B cell (primary cell): ENCODE data around the gene PNKD. TPM values are rescaled to one million over a fixed set of nuclear protein-coding genes. Genes with fewer than 3 reads are reported as not detected.
A peak's percentile ranks its signal among the peaks of the same experiment; 100 is the strongest.

Source experiments
- ATAC-seq: fragments of 200-7000 bp; cut with Tn5 transposase; one replicate; pipeline ENCODE4 v1.10.0; 2021; ENCODE audit warnings: low read depth, mild to moderate bottlenecking, moderate number of reproducible peaks, moderate library complexity
- CTCF ChIA-PET: fragments of 350-600 bp; sonication (Branson Sonifier 250); formaldehyde crosslinking; loops from one replicate; lab custom pipeline; 2021; ENCODE audit warnings: antibody characterized with exemption, inconsistent platforms; lab: Charles Lee
- POLR2A ChIA-PET: fragments of 350-600 bp; sonication (Branson Sonifier 250); formaldehyde crosslinking; loops from one replicate; lab custom pipeline; 2021; ENCODE audit warnings: antibody characterized with exemption; lab: Charles Lee
- DNase-seq: peaks from one replicate; pipeline ENCODE4 v3.0.0; 2013
- H2AFZ ChIP-seq: 2 replicates; pipeline ENCODE4 v1.6.1; 2012; ENCODE audit warnings: mild to moderate bottlenecking, low read depth, low read length; ENCODE audit not compliant: insufficient read depth, poor library complexity, severe bottlenecking
- H3K27ac ChIP-seq, 2 donors: 1 replicate in 1 of 2; 2 replicates in 1 of 2; pipeline ENCODE4 v1.5.1; 2012 to 2013; ENCODE audit warnings: low read length in 2 of 2, mild to moderate bottlenecking in 2 of 2, moderate library complexity in 1 of 2
- H3K27me3 ChIP-seq, 4 experiments: fragments of 200-600 bp in 1 of 4; sonication (generic) in 1 of 4; replicated peaks in 1 of 4; 1 replicate in 2 of 4; 2 replicates in 2 of 4; pipeline versions ENCODE4 v1.6.1 to v1.7.0; 2013 to 2016; ENCODE audit warnings: low read length in 3 of 4, mild to moderate bottlenecking in 2 of 4, mixed read lengths in 1 of 4, moderate library complexity in 1 of 4; ENCODE audit not compliant: insufficient read depth in 4 of 4, control insufficient read depth in 3 of 4; ENCODE audit errors: control extremely low read depth in 1 of 4
- H3K36me3 ChIP-seq, 2 experiments: replicated peaks in 1 of 2; 1 replicate in 1 of 2; 2 replicates in 1 of 2; pipeline versions ENCODE4 v1.6.1 to v1.7.1; 2013; ENCODE audit warnings: low read length in 1 of 2; ENCODE audit not compliant: insufficient read depth in 2 of 2, control insufficient read depth in 1 of 2; ENCODE audit errors: control extremely low read depth in 1 of 2, extremely low read depth in 1 of 2
- H3K4me1 ChIP-seq, 2 donors: fragments of 200-600 bp in 1 of 2; sonication (generic) in 1 of 2; 1 replicate in 1 of 2; 2 replicates in 1 of 2; pipeline versions ENCODE4 v1.5.1 to v1.6.1; 2013 to 2017; ENCODE audit warnings: low read length in 2 of 2; ENCODE audit not compliant: control insufficient read depth in 2 of 2, insufficient read depth in 2 of 2
- H3K4me2 ChIP-seq: replicated peaks from 2 replicates; pipeline ENCODE3; 2012; ENCODE audit warnings: mild to moderate bottlenecking, low read depth, low read length; ENCODE audit not compliant: poor library complexity, severe bottlenecking
- H3K4me3 ChIP-seq, 5 experiments: fragments of 200-600 bp in 1 of 5; sonication (generic) in 1 of 5; 1 replicate in 3 of 5; 2 replicates in 2 of 5; pipeline versions ENCODE4 v1.5.1 to v1.7.0; 2011 to 2016; ENCODE audit warnings: low read length in 4 of 5, mild to moderate bottlenecking in 4 of 5, low read depth in 2 of 5, control low read depth in 1 of 5, moderate library complexity in 1 of 5; ENCODE audit not compliant: insufficient read depth in 1 of 5; ENCODE audit errors: control extremely low read depth in 1 of 5, extremely low read depth in 1 of 5
- H3K79me2 ChIP-seq: fragments of 200-600 bp; sonication (generic); one replicate; pipeline ENCODE4 v1.6.0; 2016; ENCODE audit warnings: low read length; ENCODE audit not compliant: control insufficient read depth, insufficient read depth
- H3K9ac ChIP-seq: fragments of 200-600 bp; sonication (generic); 2 replicates; pipeline ENCODE4 v1.6.1; 2017; ENCODE audit warnings: mild to moderate bottlenecking, low read length, moderate library complexity
- H3K9me3 ChIP-seq, 3 donors: one replicate each; pipeline versions ENCODE4 v1.6.1 to v1.7.1; 2013; ENCODE audit warnings: low read length in 2 of 3; ENCODE audit not compliant: control insufficient read depth in 2 of 3, insufficient read depth in 1 of 3; ENCODE audit errors: control extremely low read depth in 1 of 3
- H4K20me1 ChIP-seq: 2 replicates; pipeline ENCODE4 v1.6.0; 2012; ENCODE audit warnings: mild to moderate bottlenecking, low read length; ENCODE audit not compliant: insufficient read depth, control insufficient read depth, poor library complexity, severe bottlenecking
- H3K27ac Mint-ChIP-seq: one replicate; pipeline ENCODE4 v1.8.0; 2021; ENCODE audit warnings: mixed read lengths
- H3K27me3 Mint-ChIP-seq: one replicate; pipeline ENCODE4 v1.8.0; 2021; ENCODE audit warnings: mixed read lengths
- H3K4me1 Mint-ChIP-seq: one replicate; pipeline ENCODE4 v1.8.0; 2021; ENCODE audit warnings: mixed read lengths
- H3K4me3 Mint-ChIP-seq: one replicate; pipeline ENCODE4 v1.8.0; 2021; ENCODE audit warnings: mixed read lengths
- H3K9me3 Mint-ChIP-seq: one replicate; pipeline ENCODE4 v1.8.0; 2022; ENCODE audit warnings: mixed read lengths; ENCODE audit not compliant: insufficient read depth
- CTCF ChIP-seq: fragments of 200-600 bp; IDR thresholded peaks from one replicate; pipeline ENCODE4 v1.8.0; 2022; ENCODE audit warnings: antibody characterized with exemption, mild to moderate bottlenecking
- EZH2 ChIP-seq: IDR thresholded peaks from 2 replicates; pipeline ENCODE4 v1.6.1; 2012; ENCODE audit warnings: borderline replicate concordance, low read depth, mild to moderate bottlenecking, moderate library complexity, low read length; ENCODE audit not compliant: insufficient read depth, poor library complexity, severe bottlenecking
- WGBS: methylation state at CpG from one replicate; pipeline ENCODE4 v1.1.5; 2013; ENCODE audit warnings: missing lambda C conversion rate; ENCODE audit not compliant: insufficient coverage; 5-methylcytosine and 5-hydroxymethylcytosine counted together
- intact Hi-C: fragments of 100-400 bp; cut with micrococcal nuclease; formaldehyde crosslinking; loops from one replicate; pipeline ENCODE4 v1.10.0; 2022
- polyA plus RNA-seq: library from polyadenylated mRNA; depleted of rRNA; stranded (reverse); fragments of >200 nt; gene quantifications from 2 replicates; pipeline ENCODE4 v1.2.3, GENCODE V29; 2012
- total RNA-seq, 2 donors: library from RNA; stranded (reverse); fragments of 120-200 nt in 1 of 2; gene quantifications; 1 replicate in 1 of 2; 2 replicates in 1 of 2; pipeline versions ENCODE4 v1.2.3 to v1.2.4, GENCODE V29; 2013 to 2022

Gene PNKD
- total and polyA plus RNA-seq, 2 donors (not counting 1 experiment from before 2014, with no cell fraction given), result 29.7 to 55.8 TPM

DNA sequence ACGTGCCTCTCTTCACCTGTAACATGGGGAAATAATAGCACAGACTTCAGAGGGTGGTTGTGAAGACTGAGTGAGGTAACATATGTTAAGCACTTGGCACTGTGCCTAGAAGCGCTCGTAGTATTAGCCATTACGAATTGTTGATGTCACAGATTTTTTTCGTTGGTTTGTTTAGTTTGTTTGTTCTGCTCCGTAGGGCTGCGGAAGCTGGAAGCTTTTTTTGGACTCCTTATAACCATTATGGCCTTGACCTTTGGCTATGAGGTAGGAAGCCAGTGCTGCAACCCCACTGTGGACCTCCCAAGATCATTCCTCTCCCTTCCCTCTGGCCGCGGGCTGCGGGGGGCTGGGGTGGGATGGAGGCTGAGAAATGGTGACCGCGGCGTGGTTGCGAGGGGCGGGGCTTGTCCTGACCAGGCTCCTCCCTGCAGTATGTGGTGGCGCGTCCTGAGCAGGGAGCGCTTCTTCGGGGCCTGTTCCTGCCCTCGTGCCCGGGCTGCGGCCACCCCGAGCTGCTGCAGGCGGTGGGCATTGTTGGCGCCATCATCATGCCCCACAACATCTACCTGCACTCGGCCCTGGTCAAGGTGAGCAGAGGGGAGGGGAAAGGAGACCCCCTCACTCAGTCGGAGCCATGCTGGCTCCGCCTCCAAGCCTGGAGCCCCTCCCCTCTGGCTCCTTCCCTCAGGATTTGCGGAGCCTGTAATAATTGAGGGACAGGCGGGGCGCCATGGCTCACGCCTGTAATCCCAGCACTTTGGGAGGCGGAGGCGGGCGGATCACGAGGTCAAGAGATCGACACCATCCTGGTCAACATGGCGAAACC, 117.3 kb downstream of the PNKD start:
- Histone ChIP-seq H3K27me3 (peaks cover 0 to 16% (median 0%) of the 10 kb centered on the region in 4 experiments), H2AFZ (peak overlapping the region; percentile 77), H3K79me2 (no peaks in the 10 kb centered on the region), H3K9me3 (peaks cover 0 to 5% (median 0%) of the 10 kb centered on the region in 3 donors), H3K9ac (peak overlapping the region; percentile 47), H3K4me1 (peaks cover 6 to 7% of the 10 kb centered on the region in 2 donors), H3K4me3 (peak overlapping the region in 4 of 5 experiments; percentile 19 to 35 (median 31)), H3K36me3 (no peaks in the 10 kb centered on the region), H4K20me1 (no peaks in the 10 kb centered on the region), H3K4me2 (peak overlapping the region; percentile 77), H3K27ac (no peak overlapping the region)
- ChIA-PET CTCF (interaction anchor here (0.9 to 1.0 kb wide), 2 partner anchors 9 to 115 kb away, joined by 3 to 4 read pairs; no protein-coding TSS in a partner anchor), POLR2A (no interaction called here)
- WGBS, result 21% methylated on average over 18 of the region's 38 CpGs
- ATAC-seq (peak; percentile 77), DNase-seq (peak; percentile 50)
- TF ChIP-seq EZH2, result no peak
- no peak for TF ChIP-seq CTCF
- Mint-ChIP-seq H3K27me3 (peaks cover 2% of the 10 kb centered on the region), H3K4me3 (peak overlapping the region; percentile 76), H3K27ac (no peak overlapping the region), H3K4me1 (peaks cover 10% of the 10 kb centered on the region), H3K9me3 (no peaks in the 10 kb centered on the region)
- intact Hi-C loops, result no loop called here
